ENCODE measurements around the gene FSTL4.

Gene FSTL4

GRCh38 chr5:133426264-133426663 is 186.1 kb downstream of the FSTL4 start:
- DNase-seq (ENCODE audit: low read depth), result no peak

GRCh38 chr5:133425764-133426163 is 186.6 kb downstream of the FSTL4 start:
- no peak for DNase-seq (ENCODE audit: low read depth)

GRCh38 chr5:133425222-133425621 is 187.1 kb downstream of the FSTL4 start:
- no peak for DNase-seq (ENCODE audit: low read depth)

- peak; percentile 25 for DNase-seq (ENCODE audit: low read depth)
Measured at GRCh38 chr5:133423618-133424282, 188.6 kb downstream of the FSTL4 start.

GRCh38 chr5:133423011-133423617 is 189.2 kb downstream of the FSTL4 start:
- no peak for DNase-seq (ENCODE audit: low read depth)

- no peak for DNase-seq (ENCODE audit: low read depth)
Measured at GRCh38 chr5:133421806-133422205, 190.5 kb downstream of the FSTL4 start.

- DNase-seq (ENCODE audit: low read depth), result no peak
Measured at GRCh38 chr5:133421394-133421793, 190.9 kb downstream of the FSTL4 start.

- no peak for DNase-seq (ENCODE audit: low read depth)
Measured at GRCh38 chr5:133420440-133421301, 191.7 kb downstream of the FSTL4 start.

- no peak for DNase-seq (ENCODE audit: low read depth)
Measured at GRCh38 chr5:133415906-133416305, 196.4 kb downstream of the FSTL4 start.

GRCh38 chr5:133415506-133415905 is 196.8 kb downstream of the FSTL4 start:
- DNase-seq (ENCODE audit: low read depth), result no peak

GRCh38 chr5:133412661-133413060 is 199.7 kb downstream of the FSTL4 start:
- DNase-seq (ENCODE audit: low read depth), result no peak

- DNase-seq (ENCODE audit: low read depth), result no peak
Measured at GRCh38 chr5:133410335-133410828, 202.0 kb downstream of the FSTL4 start.

GRCh38 chr5:133409210-133409674 is 203.1 kb downstream of the FSTL4 start:
- DNase-seq (ENCODE audit: low read depth), result no peak

GRCh38 chr5:133408322-133408721 is 204.0 kb downstream of the FSTL4 start:
- no peak for DNase-seq (ENCODE audit: low read depth)

- DNase-seq (ENCODE audit: low read depth), result no peak
Measured at GRCh38 chr5:133406977-133407632, 205.2 kb downstream of the FSTL4 start.

GRCh38 chr5:133406208-133406976 is 205.9 kb downstream of the FSTL4 start:
- no peak for DNase-seq (ENCODE audit: low read depth)

GRCh38 chr5:133405275-133406034 is 206.9 kb downstream of the FSTL4 start:
- no peak for DNase-seq (ENCODE audit: low read depth)

GRCh38 chr5:133404724-133405123 is 207.6 kb downstream of the FSTL4 start:
- no peak for DNase-seq (ENCODE audit: low read depth)

- no peak for DNase-seq (ENCODE audit: low read depth)
Measured at GRCh38 chr5:133403741-133404364, 208.5 kb downstream of the FSTL4 start.

- DNase-seq (ENCODE audit: low read depth), result no peak
Measured at GRCh38 chr5:133402775-133403174, 209.6 kb downstream of the FSTL4 start.

Measured in activated T-helper 1 cell treated with Interleukin-2 at 50 U/mL for 16 hours (primary cell).